ENCODE measurements around the gene THADA.
"Not testable (repeated sequence)": the region's sequence is repeated elsewhere in the genome, so short reads cannot be mapped to it uniquely, and the experiment has no call there.

THADA gene

DNA sequence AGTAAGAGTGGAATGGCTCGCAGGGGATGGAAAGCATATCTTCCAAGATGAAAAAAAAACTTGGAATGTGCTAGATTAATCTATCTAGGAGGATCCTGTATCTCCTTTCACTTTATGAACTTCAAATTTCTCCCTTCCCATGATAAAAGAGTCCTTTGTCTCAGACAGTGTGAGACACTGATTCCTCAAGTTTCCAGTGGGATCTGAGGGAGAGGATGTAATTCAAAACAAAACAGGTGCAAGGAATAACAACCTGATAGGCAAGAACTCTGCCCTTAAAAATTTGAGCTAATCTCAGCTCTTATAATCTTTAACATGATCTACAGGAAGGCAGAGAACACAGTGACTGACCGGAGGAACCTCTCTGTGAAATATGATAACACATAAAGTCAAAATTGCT is 207.5 kb downstream of the THADA start:
- CTCF ChIA-PET: no interaction called here
- POLR2A ChIA-PET: no interaction called here
- no peak for TF ChIP-seq NFRKB (IDR thresholded peaks at IDR 0.05)
- TF ChIP-seq HDGF (IDR thresholded peaks at IDR 0.05; ENCODE audit: borderline replicate concordance): no peak
- TF ChIP-seq BHLHE40 (IDR thresholded peaks at IDR 0.05; ENCODE audit: borderline replicate concordance): no peak
- TF ChIP-seq ELF4 (IDR thresholded peaks at IDR 0.05): no peak
- TF ChIP-seq FOXA1 (IDR thresholded peaks at IDR 0.05): no peak
- no peak for TF ChIP-seq CTBP1 (IDR thresholded peaks at IDR 0.05; ENCODE audit: borderline replicate concordance)
- no peak for TF ChIP-seq SUZ12 (IDR thresholded peaks at IDR 0.05)
- no peak for TF ChIP-seq FOXM1 (IDR thresholded peaks at IDR 0.05; ENCODE audit: borderline replicate concordance)
- TF ChIP-seq L3MBTL2 (conservative IDR thresholded peaks at IDR 0.05): no peak
- no peak for TF ChIP-seq FOXK2 (IDR thresholded peaks at IDR 0.05)
- TF ChIP-seq TARDBP (IDR thresholded peaks at IDR 0.05): no peak
- TF ChIP-seq LEF1 (IDR thresholded peaks at IDR 0.05; ENCODE audit: borderline replicate concordance): no peak
- TF ChIP-seq, protein P1, sequence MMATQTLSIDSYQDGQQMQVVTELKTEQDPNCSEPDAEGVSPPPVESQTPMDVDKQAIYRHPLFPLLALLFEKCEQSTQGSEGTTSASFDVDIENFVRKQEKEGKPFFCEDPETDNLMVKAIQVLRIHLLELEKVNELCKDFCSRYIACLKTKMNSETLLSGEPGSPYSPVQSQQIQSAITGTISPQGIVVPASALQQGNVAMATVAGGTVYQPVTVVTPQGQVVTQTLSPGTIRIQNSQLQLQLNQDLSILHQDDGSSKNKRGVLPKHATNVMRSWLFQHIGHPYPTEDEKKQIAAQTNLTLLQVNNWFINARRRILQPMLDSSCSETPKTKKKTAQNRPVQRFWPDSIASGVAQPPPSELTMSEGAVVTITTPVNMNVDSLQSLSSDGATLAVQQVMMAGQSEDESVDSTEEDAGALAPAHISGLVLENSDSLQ (IDR thresholded peaks at IDR 0.05): no peak
- TF ChIP-seq SP1 (IDR thresholded peaks at IDR 0.05): no peak
- no peak for TF ChIP-seq ZNF384 (IDR thresholded peaks at IDR 0.05)
- no peak for TF ChIP-seq ARNT (IDR thresholded peaks at IDR 0.05)
- DNase-seq (ENCODE audit: extremely low spot score): no peak

GRCh38 chr2:43387092-43388062 is 208.5 kb downstream of the THADA start:
- TF ChIP-seq ZNF384 (IDR thresholded peaks at IDR 0.05) (no peak), SP1 (IDR thresholded peaks at IDR 0.05) (no peak), L3MBTL2 (conservative IDR thresholded peaks at IDR 0.05) (no peak), TARDBP (IDR thresholded peaks at IDR 0.05) (no peak), ARNT (IDR thresholded peaks at IDR 0.05) (no peak), NFRKB (IDR thresholded peaks at IDR 0.05) (no peak), CTBP1 (IDR thresholded peaks at IDR 0.05; ENCODE audit: borderline replicate concordance) (no peak), SUZ12 (IDR thresholded peaks at IDR 0.05) (no peak), FOXA1 (IDR thresholded peaks at IDR 0.05) (no peak), LEF1 (IDR thresholded peaks at IDR 0.05; ENCODE audit: borderline replicate concordance) (no peak), FOXK2 (IDR thresholded peaks at IDR 0.05) (no peak), FOXM1 (IDR thresholded peaks at IDR 0.05; ENCODE audit: borderline replicate concordance) (no peak), BHLHE40 (IDR thresholded peaks at IDR 0.05; ENCODE audit: borderline replicate concordance) (no peak), HDGF (IDR thresholded peaks at IDR 0.05; ENCODE audit: borderline replicate concordance) (no peak)
- TF ChIP-seq, protein P1 (IDR thresholded peaks at IDR 0.05): no peak
- DNase-seq (ENCODE audit: extremely low spot score): no peak
- POLR2A ChIA-PET: interaction anchor here (0.6 kb wide), 1 partner anchor 161 kb away, joined by 4 read pairs; the partner anchor contains the start of gene ZFP36L2
- CTCF ChIA-PET: interaction anchor here (0.8 kb wide), 1 partner anchor 1271 kb away, joined by 3 read pairs; no protein-coding TSS in a partner anchor

- POLR2A ChIA-PET: interaction anchor here (0.6 kb wide), 1 partner anchor 160 kb away, joined by 4 read pairs; the partner anchor contains the start of gene ZFP36L2
- CTCF ChIA-PET: interaction anchor here (0.8 kb wide), 1 partner anchor 1271 kb away, joined by 3 read pairs; no protein-coding TSS in a partner anchor
Observed at GRCh38 chr2:43386679-43387078, 209.2 kb downstream of the THADA start.

GRCh38 chr2:43384143-43384542 is 211.7 kb downstream of the THADA start:
- ChIA-PET POLR2A (no interaction called here), CTCF (no interaction called here)
- DNase-seq (ENCODE audit: extremely low spot score): no peak
- TF ChIP-seq HDGF (IDR thresholded peaks at IDR 0.05; ENCODE audit: borderline replicate concordance) (no peak), BHLHE40 (IDR thresholded peaks at IDR 0.05; ENCODE audit: borderline replicate concordance) (no peak), FOXA1 (IDR thresholded peaks at IDR 0.05) (no peak), FOXM1 (IDR thresholded peaks at IDR 0.05; ENCODE audit: borderline replicate concordance) (no peak), ELF4 (IDR thresholded peaks at IDR 0.05) (no peak)

More at GRCh38 chr2:43386679-43387078, 209.2 kb downstream of the THADA start:
- not testable (repeated sequence) for DNase-seq (ENCODE audit: extremely low spot score)

- CTCF ChIA-PET: no interaction called here
- no peak for DNase-seq (ENCODE audit: extremely low spot score)
- POLR2A ChIA-PET: no interaction called here
- TF ChIP-seq CTBP1 (IDR thresholded peaks at IDR 0.05; ENCODE audit: borderline replicate concordance) (no peak), ARNT (IDR thresholded peaks at IDR 0.05) (no peak), FOXA1 (IDR thresholded peaks at IDR 0.05) (no peak), TARDBP (IDR thresholded peaks at IDR 0.05) (no peak), SP1 (IDR thresholded peaks at IDR 0.05) (no peak), NFRKB (IDR thresholded peaks at IDR 0.05) (no peak), HDGF (IDR thresholded peaks at IDR 0.05; ENCODE audit: borderline replicate concordance) (no peak), FOXK2 (IDR thresholded peaks at IDR 0.05) (no peak), ELF4 (IDR thresholded peaks at IDR 0.05) (no peak), LEF1 (IDR thresholded peaks at IDR 0.05; ENCODE audit: borderline replicate concordance) (no peak), SUZ12 (IDR thresholded peaks at IDR 0.05) (no peak), BHLHE40 (IDR thresholded peaks at IDR 0.05; ENCODE audit: borderline replicate concordance) (no peak), FOXM1 (IDR thresholded peaks at IDR 0.05; ENCODE audit: borderline replicate concordance) (no peak), ZNF384 (IDR thresholded peaks at IDR 0.05) (no peak), L3MBTL2 (conservative IDR thresholded peaks at IDR 0.05) (no peak)
- TF ChIP-seq, protein P1 (IDR thresholded peaks at IDR 0.05): no peak
Observed at GRCh38 chr2:43383533-43383932, 212.3 kb downstream of the THADA start.

GRCh38 chr2:43379494-43379893 is 216.3 kb downstream of the THADA start:
- DNase-seq (ENCODE audit: extremely low spot score): no peak
- ChIA-PET POLR2A (no interaction called here), CTCF (no interaction called here)
- no peak for TF ChIP-seq FOXA1 (IDR thresholded peaks at IDR 0.05)
- TF ChIP-seq SP1 (IDR thresholded peaks at IDR 0.05): no peak
- no peak for TF ChIP-seq ZNF384 (IDR thresholded peaks at IDR 0.05)
- no peak for TF ChIP-seq HDGF (IDR thresholded peaks at IDR 0.05; ENCODE audit: borderline replicate concordance)
- no peak for TF ChIP-seq SUZ12 (IDR thresholded peaks at IDR 0.05)
- TF ChIP-seq FOXK2 (IDR thresholded peaks at IDR 0.05): no peak
- TF ChIP-seq NFRKB (IDR thresholded peaks at IDR 0.05): no peak
- no peak for TF ChIP-seq CTBP1 (IDR thresholded peaks at IDR 0.05; ENCODE audit: borderline replicate concordance)
- TF ChIP-seq BHLHE40 (IDR thresholded peaks at IDR 0.05; ENCODE audit: borderline replicate concordance): no peak
- TF ChIP-seq FOXM1 (IDR thresholded peaks at IDR 0.05; ENCODE audit: borderline replicate concordance): no peak
- no peak for TF ChIP-seq TARDBP (IDR thresholded peaks at IDR 0.05)
- no peak for TF ChIP-seq ELF4 (IDR thresholded peaks at IDR 0.05)
- TF ChIP-seq, protein P1 (IDR thresholded peaks at IDR 0.05): no peak
- TF ChIP-seq ARNT (IDR thresholded peaks at IDR 0.05): no peak
